Hepatocyte (in vitro differentiated cells): ENCODE results near the gene DDC. TPM values are rescaled to one million over a fixed set of nuclear protein-coding genes. Genes with fewer than 3 reads are reported as not detected.

Source experiments
- DNase-seq: peaks from one replicate; pipeline ENCODE4 v3.0.0-alpha.2; 2016; ENCODE audit warnings: low spot score
- H2AFZ ChIP-seq: fragments of 200-600 bp; sonication (generic); 2 replicates; pipeline ENCODE4 v1.6.0; 2016; ENCODE audit warnings: antibody characterized with exemption, mild to moderate bottlenecking
- H3K27ac ChIP-seq: fragments of 200-600 bp; sonication (generic); 2 replicates; pipeline ENCODE4 v1.5.1; 2016; ENCODE audit warnings: mild to moderate bottlenecking
- H3K27me3 ChIP-seq: fragments of 200-600 bp; sonication (generic); 2 replicates; pipeline ENCODE4 v1.6.1; 2016
- H3K36me3 ChIP-seq: fragments of 200-600 bp; sonication (generic); replicated peaks from 2 replicates; pipeline ENCODE4 v1.5.1; 2016; ENCODE audit warnings: low read depth; ENCODE audit not compliant: insufficient read depth
- H3K4me1 ChIP-seq: fragments of 200-600 bp; sonication (generic); 2 replicates; pipeline ENCODE4 v1.5.1; 2016; ENCODE audit warnings: mild to moderate bottlenecking, moderate library complexity; ENCODE audit not compliant: insufficient read depth
- H3K4me2 ChIP-seq: fragments of 200-600 bp; sonication (generic); 2 replicates; pipeline ENCODE4 v1.6.0; 2016
- H3K4me3 ChIP-seq: fragments of 200-600 bp; sonication (generic); 2 replicates; pipeline ENCODE4 v1.5.1; 2016; ENCODE audit warnings: mild to moderate bottlenecking
- H3K79me2 ChIP-seq: fragments of 200-600 bp; sonication (generic); 2 replicates; pipeline ENCODE4 v1.6.0; 2017; ENCODE audit warnings: mild to moderate bottlenecking
- H3K9me2 ChIP-seq: fragments of 200-600 bp; sonication (generic); replicated peaks from 2 replicates; pipeline ENCODE4 v1.6.0; 2017; ENCODE audit warnings: mild to moderate bottlenecking; ENCODE audit not compliant: insufficient read depth
- H3K9me3 ChIP-seq: fragments of 200-600 bp; sonication (generic); 2 replicates; pipeline ENCODE4 v1.5.1; 2016; ENCODE audit warnings: low read depth, mild to moderate bottlenecking
- H4K20me1 ChIP-seq: fragments of 200-600 bp; sonication (generic); 2 replicates; pipeline ENCODE4 v1.6.0; 2016; ENCODE audit warnings: mild to moderate bottlenecking; ENCODE audit not compliant: insufficient read depth, poor library complexity, severe bottlenecking
- CTCF ChIP-seq: fragments of 200-600 bp; sonication (generic); IDR thresholded peaks from 2 replicates; pipeline ENCODE4 v1.5.1; 2016; ENCODE audit warnings: antibody characterized with exemption, mild to moderate bottlenecking; ENCODE audit not compliant: poor library complexity
- EZH2 ChIP-seq: fragments of 200-600 bp; sonication (generic); IDR thresholded peaks from 2 replicates; pipeline ENCODE4 v1.6.1; 2016; ENCODE audit warnings: antibody characterized with exemption, mild to moderate bottlenecking, borderline replicate concordance
- EZH2phosphoT487 ChIP-seq: fragments of 200-600 bp; sonication (generic); IDR thresholded peaks from one replicate; pipeline ENCODE4 v1.6.1; 2018; ENCODE audit warnings: antibody characterized with exemption, mild to moderate bottlenecking, low read depth, moderate library complexity; ENCODE audit not compliant: unreplicated experiment, severe bottlenecking
- WGBS: methylation state at CpG from one replicate; pipeline ENCODE4 v1.1.6; 2016; ENCODE audit warnings: low lambda C conversion rate; ENCODE audit errors: missing lambda C conversion rate; 5-methylcytosine and 5-hydroxymethylcytosine counted together
- polyA plus RNA-seq: library from polyadenylated mRNA; unstranded; fragments of >200 nt; fragmentation: Nextera tagmentation; extraction: Ambion mirVana; gene quantifications from 2 replicates; pipeline ENCODE4 v1.2.1, GENCODE V29; 2016
- total RNA-seq: library from RNA; depleted of rRNA; stranded (reverse); fragments of >200 nt; gene quantifications from 2 replicates; pipeline ENCODE4 v1.2.3, GENCODE V29; 2014

Gene DDC
- total and polyA plus RNA-seq, 2 experiments from 2014 or later: 42.4 to 56.1 TPM

GRCh38 chr7:50610521-50611277 is 45.5 kb upstream of the DDC start:
- Histone ChIP-seq H3K9me2 (no peaks in the 10 kb centered on the region), H3K27ac (no peak overlapping the region), H3K4me1 (peaks cover 9% of the 10 kb centered on the region), H3K79me2 (no peaks in the 10 kb centered on the region), H3K4me2 (no peak overlapping the region), H3K36me3 (no peaks in the 10 kb centered on the region), H3K27me3 (no peaks in the 10 kb centered on the region), H3K9me3 (no peaks in the 10 kb centered on the region), H2AFZ (no peak overlapping the region), H3K4me3 (no peak overlapping the region), H4K20me1 (no peaks in the 10 kb centered on the region)
- TF ChIP-seq EZH2phosphoT487 (no peak), EZH2 (no peak), CTCF (no peak)
- DNase-seq: no peak
- WGBS: 87% methylated on average over 6 of the region's 6 CpGs

- no peak for DNase-seq
- Histone ChIP-seq H3K4me3 (no peak overlapping the region), H3K36me3 (no peaks in the 10 kb centered on the region), H3K9me3 (no peaks in the 10 kb centered on the region), H3K9me2 (no peaks in the 10 kb centered on the region), H2AFZ (no peak overlapping the region), H3K79me2 (no peaks in the 10 kb centered on the region), H4K20me1 (no peaks in the 10 kb centered on the region), H3K27ac (no peak overlapping the region), H3K4me2 (no peak overlapping the region), H3K27me3 (no peaks in the 10 kb centered on the region), H3K4me1 (no peaks in the 10 kb centered on the region)
- 82% methylated on average over 9 of the region's 9 CpGs for whole genome bisulfite sequencing
- TF ChIP-seq EZH2phosphoT487 (no peak), EZH2 (no peak), CTCF (no peak)
Measured at GRCh38 chr7:50608196-50608906, 43.1 kb upstream of the DDC start.

GRCh38 chr7:50607524-50608125 is 42.4 kb upstream of the DDC start:
- no peaks in the 10 kb centered on the region for H3K9me2 ChIP-seq
- H3K27ac ChIP-seq: no peak overlapping the region
- no peaks in the 10 kb centered on the region for H3K79me2 ChIP-seq
- no peak for TF ChIP-seq CTCF
- TF ChIP-seq EZH2: no peak
- no peak for TF ChIP-seq EZH2phosphoT487
- WGBS: 75% methylated on average over 6 of the region's 6 CpGs
- DNase-seq: no peak
- no peaks in the 10 kb centered on the region for H3K9me3 ChIP-seq
- H4K20me1 ChIP-seq: no peaks in the 10 kb centered on the region
- H3K27me3 ChIP-seq: no peaks in the 10 kb centered on the region
- no peak overlapping the region for H2AFZ ChIP-seq
- H3K4me1 ChIP-seq: no peaks in the 10 kb centered on the region
- no peak overlapping the region for H3K4me3 ChIP-seq
- no peak overlapping the region for H3K4me2 ChIP-seq
- no peaks in the 10 kb centered on the region for H3K36me3 ChIP-seq
